Coronary artery (tissue), 2 donors: ENCODE results near the gene WIPF2.

ENCODE experiments used
- DNase-seq: peaks from one replicate; pipeline ENCODE4 v3.0.0-alpha.2; 2017; ENCODE audit warnings: low spot score
- H3K27ac ChIP-seq, 2 donors: fragments of 200-600 bp; sonication (generic); one replicate each; pipeline ENCODE4 v1.5.1; 2016 to 2019
- H3K4me3 ChIP-seq: fragments of 200-600 bp; sonication (generic); 2 replicates; pipeline ENCODE4 v1.5.1; 2016; ENCODE audit warnings: mild to moderate bottlenecking, moderate library complexity
- TF ChIP-seq, protein P1 (sequence below): fragments of 200-600 bp; sonication (generic); IDR thresholded peaks from one replicate; pipeline ENCODE4 v1.5.1; 2019; ENCODE audit warnings: antibody characterized with exemption

The WIPF2 gene

DNA sequence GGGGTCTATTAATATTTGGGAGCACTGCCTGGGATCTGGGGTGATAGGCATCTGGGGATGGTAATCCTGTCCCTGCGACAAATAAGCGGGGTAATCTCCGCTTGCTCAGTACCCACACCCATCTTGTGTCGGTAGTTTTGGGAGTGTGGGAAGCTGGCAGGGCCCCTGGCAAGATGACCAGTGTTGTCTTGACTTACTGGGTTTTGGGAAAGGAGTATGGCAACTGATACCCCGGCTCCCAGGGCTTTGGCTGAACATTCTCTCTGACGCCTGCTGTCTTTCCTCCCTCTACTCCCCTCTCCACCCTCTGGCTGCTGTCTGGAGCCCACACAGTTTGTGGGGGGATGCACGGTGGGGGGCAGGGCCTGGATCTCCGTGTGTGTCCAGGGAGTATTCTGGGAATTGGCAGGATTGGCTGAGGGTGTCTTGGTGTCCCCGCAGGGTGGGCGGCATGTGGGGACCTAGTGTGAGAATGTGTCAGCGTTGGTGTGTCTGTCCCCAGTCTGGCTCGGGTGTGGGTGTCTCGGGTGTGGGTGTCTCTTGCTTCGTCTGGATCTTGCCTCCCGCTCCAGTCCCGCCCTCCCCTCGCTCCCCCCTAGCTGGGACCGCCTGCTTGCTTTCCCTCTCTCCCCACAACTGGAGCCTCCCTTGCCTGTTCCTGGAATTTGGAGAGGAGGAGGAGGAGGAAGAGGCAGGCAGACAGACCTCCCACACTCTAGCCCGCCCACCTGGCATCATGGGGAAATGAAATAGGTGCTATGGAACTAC, 101.8 kb downstream of the WIPF2 start:
- Histone ChIP-seq H3K27ac (peak overlapping the region; percentile 75 to 92), H3K4me3 (peak overlapping the region; percentile 83)
- peak; percentile 93 for DNase-seq
- TF ChIP-seq, protein P1, sequence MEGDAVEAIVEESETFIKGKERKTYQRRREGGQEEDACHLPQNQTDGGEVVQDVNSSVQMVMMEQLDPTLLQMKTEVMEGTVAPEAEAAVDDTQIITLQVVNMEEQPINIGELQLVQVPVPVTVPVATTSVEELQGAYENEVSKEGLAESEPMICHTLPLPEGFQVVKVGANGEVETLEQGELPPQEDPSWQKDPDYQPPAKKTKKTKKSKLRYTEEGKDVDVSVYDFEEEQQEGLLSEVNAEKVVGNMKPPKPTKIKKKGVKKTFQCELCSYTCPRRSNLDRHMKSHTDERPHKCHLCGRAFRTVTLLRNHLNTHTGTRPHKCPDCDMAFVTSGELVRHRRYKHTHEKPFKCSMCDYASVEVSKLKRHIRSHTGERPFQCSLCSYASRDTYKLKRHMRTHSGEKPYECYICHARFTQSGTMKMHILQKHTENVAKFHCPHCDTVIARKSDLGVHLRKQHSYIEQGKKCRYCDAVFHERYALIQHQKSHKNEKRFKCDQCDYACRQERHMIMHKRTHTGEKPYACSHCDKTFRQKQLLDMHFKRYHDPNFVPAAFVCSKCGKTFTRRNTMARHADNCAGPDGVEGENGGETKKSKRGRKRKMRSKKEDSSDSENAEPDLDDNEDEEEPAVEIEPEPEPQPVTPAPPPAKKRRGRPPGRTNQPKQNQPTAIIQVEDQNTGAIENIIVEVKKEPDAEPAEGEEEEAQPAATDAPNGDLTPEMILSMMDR: no peak

DNA sequence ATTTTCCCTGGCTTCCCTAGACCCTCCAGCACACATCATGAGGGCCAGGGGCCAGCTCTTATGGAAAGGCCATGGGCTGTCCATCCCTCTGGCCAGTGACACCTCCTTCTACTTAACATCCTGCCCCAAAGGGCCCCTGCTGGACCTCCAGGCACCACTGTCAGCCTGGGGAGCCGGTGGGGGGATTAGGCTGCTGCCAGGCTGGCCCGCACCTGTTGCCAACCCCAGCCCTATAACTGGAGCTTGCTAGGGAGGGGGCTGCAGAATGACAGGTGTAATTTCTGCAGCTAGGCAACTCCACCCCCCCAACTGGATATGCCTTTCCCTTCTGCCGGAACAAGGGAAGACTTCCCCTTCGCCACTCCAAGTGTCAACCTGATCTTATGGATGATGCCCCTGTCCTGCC, 102.4 kb downstream of the WIPF2 start:
- TF ChIP-seq, protein P1: no peak
- Histone ChIP-seq H3K4me3 (peak overlapping the region; percentile 83), H3K27ac (peak overlapping the region; percentile 75 to 92)
- DNase-seq: no peak

- TF ChIP-seq, protein P1: no peak
Measured at GRCh38 chr17:40321961-40322357, 102.9 kb downstream of the WIPF2 start.

GRCh38 chr17:40322358-40323315, 103.5 kb downstream of the WIPF2 start:
- peak; percentile 93 for DNase-seq
- Histone ChIP-seq H3K4me3 (peak overlapping the region; percentile 83), H3K27ac (peak overlapping the region; percentile 75 to 92)
- TF ChIP-seq, protein P1: no peak

More at GRCh38 chr17:40321961-40322357, 102.9 kb downstream of the WIPF2 start:
- DNase-seq: peak; percentile 75
- Histone ChIP-seq H3K4me3 (peak overlapping the region; percentile 83), H3K27ac (peak overlapping the region; percentile 75 to 92)

DNA sequence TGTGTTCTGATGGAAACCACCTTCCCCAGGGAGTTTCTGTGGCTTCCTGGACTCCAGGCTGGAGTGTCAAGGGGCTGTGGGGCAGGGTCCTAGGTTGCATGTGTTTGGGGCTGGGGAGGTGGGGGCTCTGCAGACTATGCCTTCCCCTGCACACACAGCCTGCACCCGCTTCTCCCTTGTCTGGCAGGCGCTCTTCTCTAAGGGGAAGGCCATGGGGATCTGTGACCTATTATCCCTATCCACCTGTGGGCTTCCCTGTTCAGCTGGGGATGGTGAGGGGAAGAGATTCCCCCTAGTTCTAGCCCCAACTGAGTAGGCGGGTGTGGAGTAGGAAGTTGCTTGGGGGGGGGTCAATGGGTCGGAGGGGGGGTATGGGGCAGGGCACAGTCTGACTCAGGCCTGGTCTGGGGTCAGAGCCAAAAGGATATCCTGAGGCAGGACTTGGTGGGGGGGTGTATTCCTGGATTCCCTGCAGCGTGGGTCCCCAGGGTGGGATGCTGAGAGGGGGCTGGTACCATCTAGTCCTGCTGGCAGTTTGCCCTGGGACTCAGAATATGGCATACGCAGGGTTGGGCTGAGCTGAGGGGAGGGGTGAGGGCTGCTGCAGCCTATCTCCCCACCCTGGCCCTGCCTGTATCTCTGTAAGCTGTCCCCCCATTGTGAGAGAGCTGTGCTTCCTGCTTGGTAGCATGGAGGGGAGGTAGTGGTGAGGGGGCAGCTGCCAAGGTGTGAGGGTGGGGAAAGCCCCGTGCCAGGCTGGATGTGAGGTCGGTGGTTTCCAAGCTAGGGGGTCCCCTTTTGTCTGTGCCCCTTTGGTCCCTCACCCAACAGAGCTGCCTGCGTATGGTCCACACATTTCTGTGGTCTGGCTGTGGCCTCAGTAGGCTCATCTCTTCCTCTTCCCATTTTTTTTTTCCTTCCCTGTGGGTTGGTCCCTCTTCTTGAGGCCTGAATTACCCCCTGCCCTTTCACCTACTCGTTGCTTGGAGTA, 104.6 kb downstream of the WIPF2 start:
- Histone ChIP-seq H3K4me3 (peak overlapping the region; percentile 83), H3K27ac (peak overlapping the region; percentile 75 to 92)
- no peak for DNase-seq
- TF ChIP-seq, protein P1: no peak
